Natural killer cell treated with Interleukin-12 subunit alpha and Interleukin-12 subunit beta and Interleukin-15 and Interleukin-18, amount 100 ng/mL, for 72 hours (primary cell): Measurements from ENCODE around the gene SNX33. TPM values are rescaled to one million over a fixed set of nuclear protein-coding genes. Genes with fewer than 3 reads are reported as not detected.
A peak's percentile ranks its signal among the peaks of the same experiment; 100 is the strongest.
"Not testable (repeated sequence)": the region's sequence is repeated elsewhere in the genome, so short reads cannot be mapped to it uniquely, and the experiment has no call there.

Experiments used
- ATAC-seq, 2 donors: fragments of 150-1000 bp; cut with Tn5 transposase in 1 of 2; sonication (Bioruptor Pico), chemical (Tn5 transposase) in 1 of 2; 2 replicates each; pipeline ENCODE4 v1.10.0; 2021
- DNase-seq: peaks from one replicate; pipeline ENCODE4 v3.0.0; 2022; ENCODE audit warnings: low spot score
- H3K27ac Mint-ChIP-seq, 2 donors: 1 replicate in 1 of 2; 2 replicates in 1 of 2; pipeline ENCODE4 v1.8.0; 2022; ENCODE audit warnings: mixed read lengths in 2 of 2, mild to moderate bottlenecking in 1 of 2, moderate library complexity in 1 of 2
- H3K27me3 Mint-ChIP-seq, 2 donors: 1 replicate in 1 of 2; 2 replicates in 1 of 2; pipeline ENCODE4 v1.8.0; 2022; ENCODE audit warnings: mixed read lengths in 2 of 2
- H3K36me3 Mint-ChIP-seq: one replicate; pipeline ENCODE4 v1.8.0; 2022; ENCODE audit warnings: mixed read lengths
- H3K4me1 Mint-ChIP-seq, 2 donors: 1 replicate in 1 of 2; 2 replicates in 1 of 2; pipeline ENCODE4 v1.8.0; 2022; ENCODE audit warnings: low read depth in 2 of 2, mixed read lengths in 2 of 2, mild to moderate bottlenecking in 1 of 2
- H3K4me3 Mint-ChIP-seq: one replicate; pipeline ENCODE4 v1.8.0; 2022; ENCODE audit warnings: mixed read lengths
- H3K9me3 Mint-ChIP-seq: 2 replicates; pipeline ENCODE4 v1.8.0; 2022; ENCODE audit warnings: mixed read lengths
- total RNA-seq, 2 donors: library from RNA; stranded (reverse); gene quantifications; one replicate each; pipeline ENCODE4 v1.2.3, GENCODE V29; 2022

The SNX33 gene
- total RNA-seq, 2 donors from 2014 or later: 2.6 to 3.3 TPM

DNA sequence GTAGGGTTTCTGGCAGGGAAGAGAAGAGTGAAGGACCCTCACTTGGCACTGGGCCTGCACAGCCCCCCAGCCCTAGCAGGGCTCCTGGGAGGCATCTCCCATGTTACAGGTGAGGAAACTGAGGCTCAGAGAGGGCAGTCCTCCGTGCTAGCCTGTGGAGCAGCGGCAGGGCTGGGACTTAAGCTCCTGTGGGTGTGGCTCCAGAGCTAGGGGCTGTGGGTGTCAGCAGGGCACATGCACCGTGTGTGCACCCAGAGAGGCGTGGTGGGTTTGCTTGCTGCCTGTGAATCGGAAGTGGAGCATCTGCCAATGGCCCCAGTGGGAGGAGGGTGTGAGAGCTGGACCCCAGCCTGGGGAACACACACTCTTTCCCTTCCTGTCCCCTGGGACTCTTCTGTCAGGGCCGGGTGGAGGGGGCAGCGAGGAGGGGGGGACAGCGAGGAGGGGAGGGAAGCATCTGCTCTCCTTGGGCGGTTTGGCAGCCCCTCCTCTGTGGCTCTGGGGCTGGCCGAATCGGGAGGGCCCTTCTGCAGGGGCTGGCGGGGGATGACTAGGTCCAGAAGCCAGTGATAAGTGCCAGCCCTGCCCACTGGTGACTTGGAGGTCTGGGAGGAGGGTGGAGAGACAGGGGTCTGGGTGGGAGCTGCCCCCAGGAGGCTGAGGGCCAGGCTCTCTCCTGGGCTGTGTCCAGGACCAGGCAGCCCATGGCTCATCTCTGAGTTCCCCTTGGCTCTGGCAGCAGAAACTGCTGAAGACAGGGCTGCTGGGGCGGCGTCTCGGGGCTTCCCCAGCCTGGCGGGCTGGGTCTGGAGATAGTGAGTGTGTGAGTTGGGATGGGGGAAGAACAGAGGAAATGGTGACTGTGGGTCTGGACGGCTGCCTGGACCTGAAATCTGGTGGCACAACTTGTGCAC, 52.5 kb downstream of the SNX33 start:
- H3K36me3 Mint-ChIP-seq, H3K27me3 Mint-ChIP-seq, H3K9me3 Mint-ChIP-seq, DNase-seq: not testable (repeated sequence)
- H3K27ac Mint-ChIP-seq: peak overlapping the region in 1 of 2 donors; percentile 35
- peak; percentile 37 to 61 for ATAC-seq
- H3K4me1 Mint-ChIP-seq: peaks cover 1 to 23% of the 10 kb centered on the region in 2 donors
- H3K4me3 Mint-ChIP-seq: peak overlapping the region; percentile 20

DNA sequence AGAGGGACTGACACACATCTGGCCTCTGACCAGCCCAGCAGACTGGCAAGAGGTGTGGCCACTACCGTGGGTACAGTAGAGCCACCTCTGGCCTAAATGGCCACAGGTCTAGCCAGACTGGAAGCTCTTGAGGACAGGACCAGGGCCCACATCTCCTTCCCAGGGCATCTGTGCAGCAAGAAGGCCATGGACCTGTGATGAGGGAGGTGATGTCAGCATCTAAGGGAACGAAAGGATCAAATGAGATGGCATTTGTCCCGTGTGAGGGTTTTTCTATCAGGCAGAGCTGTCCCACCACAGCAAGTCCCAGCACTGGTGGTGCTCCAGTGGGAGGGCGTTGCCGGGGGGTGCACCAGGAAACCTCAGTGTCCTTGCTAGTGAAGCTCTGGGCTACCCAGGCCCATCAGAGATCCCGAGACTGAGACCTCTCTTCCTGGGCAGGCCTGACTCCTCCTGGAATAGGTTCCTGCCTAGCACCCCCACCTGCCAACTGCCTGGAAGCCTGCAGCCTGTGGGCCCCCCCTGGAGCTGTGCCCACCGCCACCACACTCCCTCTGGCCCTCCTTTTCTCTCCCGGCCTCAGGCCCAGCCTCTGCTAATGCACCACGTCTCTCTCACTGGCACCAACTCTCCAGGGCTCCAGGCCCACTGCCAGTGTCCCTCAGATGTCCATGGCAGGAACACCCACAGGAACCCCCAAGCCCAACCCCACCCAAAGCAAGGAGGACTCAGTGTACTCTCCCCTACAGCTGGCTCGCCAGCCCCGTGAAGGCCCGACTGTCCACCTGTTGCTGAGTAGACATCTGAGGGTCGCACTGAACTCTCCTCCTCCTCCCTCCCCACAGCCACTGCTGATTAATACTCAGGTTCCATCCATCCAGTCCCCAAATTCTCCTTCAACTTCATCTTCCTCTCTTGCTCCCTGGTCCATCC, 53.6 kb downstream of the SNX33 start:
- not testable (repeated sequence) for ATAC-seq, H3K27me3 Mint-ChIP-seq, DNase-seq, H3K9me3 Mint-ChIP-seq, H3K36me3 Mint-ChIP-seq, H3K4me3 Mint-ChIP-seq
- Mint-ChIP-seq H3K27ac (peak overlapping the region in 1 of 2 donors; percentile 35), H3K4me1 (peaks cover 0 to 14% of the 10 kb centered on the region in 2 donors)

DNA sequence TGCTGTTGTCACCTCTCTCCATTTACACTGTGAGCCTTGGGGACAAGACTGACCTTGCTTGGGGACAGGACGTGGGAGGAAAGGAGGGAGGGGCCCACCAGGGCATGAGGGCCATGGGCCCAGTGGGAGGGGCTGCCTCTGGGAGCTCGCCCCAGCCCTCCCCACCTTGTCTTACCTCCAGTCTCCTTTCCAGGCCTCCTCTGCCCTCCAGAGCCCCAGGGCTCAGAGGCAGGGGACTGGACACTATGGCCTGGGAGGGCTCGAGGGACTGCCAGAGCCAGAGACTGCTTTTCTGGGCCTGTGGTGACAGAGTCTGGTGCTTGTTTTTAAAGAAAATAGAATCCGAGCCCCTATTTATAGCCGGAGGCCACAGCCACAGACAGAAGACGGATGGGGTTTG, 54.7 kb downstream of the SNX33 start:
- peaks cover 0 to 13% of the 10 kb centered on the region in 2 donors for H3K4me1 Mint-ChIP-seq
- no peaks in the 10 kb centered on the region for H3K9me3 Mint-ChIP-seq
- no peak for ATAC-seq
- H3K27me3 Mint-ChIP-seq: no peaks in the 10 kb centered on the region
- no peak for DNase-seq
- no peak overlapping the region for H3K27ac Mint-ChIP-seq
- no peaks in the 10 kb centered on the region for H3K36me3 Mint-ChIP-seq
- no peak overlapping the region for H3K4me3 Mint-ChIP-seq

DNA sequence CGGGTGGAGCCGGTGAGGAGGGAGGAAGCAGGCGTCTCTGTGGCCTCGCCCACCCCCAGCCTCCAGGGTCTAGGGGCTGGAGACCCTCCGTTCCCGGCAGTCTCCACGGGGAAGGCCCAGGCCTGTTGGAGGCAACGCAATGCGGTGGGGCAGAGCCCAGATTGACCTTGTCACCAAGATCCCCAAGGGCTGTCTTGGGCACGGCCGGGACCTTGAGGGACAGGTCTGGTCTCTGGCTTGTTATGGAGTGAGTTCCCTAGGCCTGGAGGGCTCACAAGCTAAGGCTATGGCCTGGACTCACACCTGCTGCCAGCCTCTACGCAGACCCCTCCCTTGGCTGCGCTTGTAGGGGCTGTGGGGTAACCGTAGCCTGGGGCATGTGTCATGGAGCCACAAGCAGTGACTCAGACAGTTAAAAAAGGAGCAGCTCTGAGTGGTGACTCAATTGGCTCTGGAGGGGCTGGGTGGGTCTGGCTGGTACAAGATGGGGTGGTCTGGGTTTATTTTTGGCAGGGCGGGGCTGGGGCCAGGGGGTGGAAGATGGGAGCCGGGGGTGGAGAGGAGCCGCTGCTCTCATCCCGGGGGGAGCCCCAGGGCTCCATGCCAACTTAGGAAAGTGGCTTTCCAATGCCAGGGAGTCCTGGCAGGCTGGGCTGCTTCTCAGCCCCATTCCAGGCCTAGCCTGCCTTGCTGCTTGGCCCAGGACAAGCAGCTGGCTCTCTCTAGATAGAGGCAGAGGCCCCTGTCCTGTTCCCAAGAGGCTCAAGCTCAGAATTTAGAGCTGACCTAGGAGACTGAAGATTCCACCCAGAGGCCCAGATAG, 55.9 kb downstream of the SNX33 start:
- not testable (repeated sequence) for H3K27ac Mint-ChIP-seq, H3K36me3 Mint-ChIP-seq, ATAC-seq, H3K9me3 Mint-ChIP-seq, H3K27me3 Mint-ChIP-seq, DNase-seq, H3K4me3 Mint-ChIP-seq
- H3K4me1 Mint-ChIP-seq: peaks cover 0 to 13% of the 10 kb centered on the region in 2 donors

DNA sequence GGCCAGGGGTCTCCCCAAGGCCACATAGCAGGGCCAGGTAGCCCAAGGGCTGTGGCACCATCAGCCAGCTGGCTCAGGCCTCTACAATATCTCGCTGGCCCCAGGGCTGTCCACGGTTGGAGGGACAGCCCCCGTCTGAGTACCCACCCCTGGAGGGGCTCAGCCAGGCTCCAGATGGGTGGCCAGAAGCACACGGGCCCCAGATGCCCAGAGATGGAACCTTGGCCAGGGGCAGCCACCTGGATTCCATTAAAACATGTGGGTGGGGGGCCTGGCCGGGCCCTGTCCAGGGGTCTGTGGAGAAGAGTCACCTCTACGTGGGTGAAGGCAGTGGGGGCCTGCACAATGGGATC, 56.5 kb downstream of the SNX33 start:
- DNase-seq: no peak
- no peaks in the 10 kb centered on the region for H3K27me3 Mint-ChIP-seq
- H3K9me3 Mint-ChIP-seq: no peaks in the 10 kb centered on the region
- ATAC-seq: no peak
- H3K4me1 Mint-ChIP-seq: peaks cover 0 to 10% of the 10 kb centered on the region in 2 donors
- no peaks in the 10 kb centered on the region for H3K36me3 Mint-ChIP-seq
- H3K4me3 Mint-ChIP-seq: no peak overlapping the region
- H3K27ac Mint-ChIP-seq: no peak overlapping the region

DNA sequence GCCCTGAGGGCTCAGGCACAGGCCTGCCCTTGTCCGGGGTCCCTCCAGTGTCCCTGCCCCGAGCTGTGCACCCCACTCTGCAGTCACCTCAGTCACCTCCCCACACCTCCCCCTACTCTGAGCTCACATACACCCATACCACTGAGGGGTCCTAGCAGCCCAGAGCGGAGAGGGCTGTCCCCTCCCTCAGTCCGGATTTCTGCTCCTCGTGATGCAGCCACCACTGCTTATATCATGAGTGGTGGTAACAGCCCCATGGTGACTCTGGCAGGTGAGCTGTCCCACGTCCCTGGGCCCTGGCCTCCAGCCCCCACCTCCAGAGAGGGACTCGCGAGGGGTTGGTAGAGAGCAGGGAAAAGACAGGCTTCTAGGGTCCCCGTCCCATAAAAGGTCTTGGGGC, 56.9 kb downstream of the SNX33 start:
- no peak overlapping the region for H3K27ac Mint-ChIP-seq
- ATAC-seq (no peak), DNase-seq (no peak)
- H3K9me3 Mint-ChIP-seq: no peaks in the 10 kb centered on the region
- peaks cover 0 to 10% of the 10 kb centered on the region in 2 donors for H3K4me1 Mint-ChIP-seq
- H3K36me3 Mint-ChIP-seq: no peaks in the 10 kb centered on the region
- no peaks in the 10 kb centered on the region for H3K27me3 Mint-ChIP-seq
- no peak overlapping the region for H3K4me3 Mint-ChIP-seq

DNA sequence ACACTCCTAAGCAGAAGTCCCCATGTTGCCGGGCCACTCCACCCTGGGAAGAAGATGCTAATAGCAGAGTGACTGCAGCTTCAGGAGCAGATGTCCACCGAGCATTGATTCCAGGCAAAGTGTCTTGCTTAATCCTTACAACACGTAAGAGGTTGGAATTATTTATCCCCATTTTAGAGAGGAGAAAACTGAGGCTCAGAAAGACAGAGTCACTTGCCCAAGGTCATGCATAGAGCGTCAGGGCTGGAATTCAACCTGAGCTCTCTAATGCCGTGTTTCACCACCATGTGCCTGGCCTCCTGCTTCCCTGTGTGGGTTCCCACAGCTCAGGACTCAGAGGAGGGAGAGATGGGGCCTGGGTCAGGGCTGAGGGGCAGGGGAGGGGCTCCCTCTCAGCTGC, 57.7 kb downstream of the SNX33 start:
- not testable (repeated sequence) for H3K27me3 Mint-ChIP-seq, H3K4me1 Mint-ChIP-seq, DNase-seq, H3K27ac Mint-ChIP-seq, H3K36me3 Mint-ChIP-seq, H3K9me3 Mint-ChIP-seq, ATAC-seq, H3K4me3 Mint-ChIP-seq

DNA sequence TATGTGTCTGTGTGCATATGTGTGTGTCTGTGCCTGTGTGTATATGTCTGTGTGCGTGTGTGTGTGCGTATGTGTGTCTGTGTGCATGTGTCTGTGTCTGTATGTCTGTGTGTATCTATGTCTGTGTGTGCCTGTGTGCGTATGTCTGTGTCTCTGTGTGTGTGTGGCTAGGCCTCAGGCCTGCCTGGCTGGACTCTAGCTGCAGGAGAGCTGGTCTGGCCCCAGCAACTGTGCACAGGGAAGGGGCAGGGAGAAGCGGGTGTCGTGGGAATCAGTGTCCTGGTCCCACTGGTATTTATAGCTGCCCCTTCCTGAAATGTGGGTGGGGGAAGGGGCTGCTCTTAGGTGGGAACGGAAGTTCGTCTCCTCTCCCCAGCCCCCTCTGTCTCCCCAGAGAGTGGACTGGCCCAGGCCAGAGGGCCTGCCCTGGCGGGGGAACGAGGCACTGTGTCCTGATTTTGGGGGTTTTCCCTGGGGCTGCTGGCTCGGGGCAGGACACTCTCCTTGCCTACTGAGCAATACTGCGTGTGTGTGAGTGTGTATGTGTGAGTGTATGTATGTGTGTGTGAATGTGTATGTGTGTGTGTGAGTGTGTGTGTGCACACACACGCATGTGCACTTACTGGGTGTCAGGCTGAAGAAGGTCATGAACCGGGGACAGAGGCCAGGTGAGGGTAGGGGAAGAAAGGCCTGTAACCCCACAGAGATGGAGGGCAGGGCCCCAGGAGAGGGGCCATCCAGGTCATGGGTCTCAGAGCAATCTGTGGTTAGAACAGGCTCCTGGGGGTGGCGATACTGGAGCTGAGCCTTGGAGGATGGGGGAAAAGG, 58.4 kb downstream of the SNX33 start:
- Mint-ChIP-seq H3K4me3 (no peak overlapping the region), H3K36me3 (no peaks in the 10 kb centered on the region), H3K27ac (no peak overlapping the region), H3K9me3 (no peaks in the 10 kb centered on the region), H3K4me1 (peaks cover 0 to 6% of the 10 kb centered on the region in 2 donors), H3K27me3 (no peaks in the 10 kb centered on the region)
- ATAC-seq (no peak), DNase-seq (no peak)

DNA sequence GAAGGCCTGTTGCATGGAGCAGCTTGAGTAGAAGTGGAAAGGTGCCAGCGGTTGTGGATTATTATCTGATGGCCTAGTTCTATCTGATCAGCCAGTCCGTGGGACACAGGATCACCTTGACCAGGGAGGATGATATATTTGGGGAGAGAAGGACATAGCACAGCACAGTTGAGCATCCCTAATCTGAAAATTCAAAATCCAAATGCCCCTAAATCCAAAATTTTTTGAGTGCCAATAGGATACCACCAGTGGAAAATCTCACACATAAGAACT, 58.9 kb downstream of the SNX33 start:
- ATAC-seq: no peak

DNA sequence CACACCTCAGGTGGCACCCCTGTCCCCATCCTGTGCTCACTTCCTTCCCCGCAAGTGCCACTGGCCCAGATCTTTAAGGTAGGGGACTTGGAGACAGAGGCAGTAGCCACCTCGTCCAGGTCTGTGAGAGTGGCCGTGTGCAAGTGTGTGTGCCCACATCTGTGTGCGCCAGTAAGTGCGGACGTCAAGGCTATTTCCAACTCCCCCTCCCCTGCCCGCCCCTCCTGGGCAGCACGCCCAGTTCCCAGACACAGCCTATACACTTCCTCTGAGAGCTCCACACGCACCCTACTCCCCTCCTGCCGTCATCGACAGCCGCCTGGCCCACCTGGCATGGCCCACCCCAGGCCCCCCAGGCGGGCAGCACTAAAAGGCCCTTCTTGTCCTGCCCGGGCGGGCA, 61.7 kb downstream of the SNX33 start:
- H3K27me3 Mint-ChIP-seq, H3K4me1 Mint-ChIP-seq, H3K36me3 Mint-ChIP-seq, H3K4me3 Mint-ChIP-seq, H3K9me3 Mint-ChIP-seq, H3K27ac Mint-ChIP-seq, ATAC-seq, DNase-seq: not testable (repeated sequence)

More for the DNA sequence above, 58.9 kb downstream of the SNX33 start:
- no peak overlapping the region for H3K27ac Mint-ChIP-seq
- DNase-seq: no peak
- peaks cover 0 to 2% of the 10 kb centered on the region in 2 donors for H3K27me3 Mint-ChIP-seq
- H3K9me3 Mint-ChIP-seq: no peaks in the 10 kb centered on the region
- no peaks in the 10 kb centered on the region for H3K36me3 Mint-ChIP-seq
- H3K4me3 Mint-ChIP-seq: no peak overlapping the region
- H3K4me1 Mint-ChIP-seq: peaks cover 0 to 6% of the 10 kb centered on the region in 2 donors

DNA sequence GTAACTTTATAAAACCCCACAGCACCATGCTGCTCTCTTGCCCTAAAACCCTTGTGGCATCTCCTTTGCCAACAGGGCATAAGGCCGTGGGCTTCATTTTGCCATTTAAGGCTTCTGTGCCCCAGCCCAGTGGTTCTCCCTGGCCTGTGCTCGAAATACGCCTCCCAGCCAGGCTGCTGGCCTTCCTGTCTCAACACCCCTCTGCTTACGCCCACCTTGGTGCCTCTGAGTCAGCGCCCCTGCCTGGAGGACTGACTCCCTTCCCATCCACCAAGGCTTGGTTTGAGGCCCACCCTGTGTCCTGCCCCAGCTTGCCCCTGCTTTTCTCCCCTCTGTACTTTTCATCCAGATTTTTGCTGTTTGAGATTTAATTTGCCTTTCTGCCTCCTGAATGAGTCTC, 63.2 kb downstream of the SNX33 start:
- H3K36me3 Mint-ChIP-seq, H3K9me3 Mint-ChIP-seq: not testable (repeated sequence)

DNA sequence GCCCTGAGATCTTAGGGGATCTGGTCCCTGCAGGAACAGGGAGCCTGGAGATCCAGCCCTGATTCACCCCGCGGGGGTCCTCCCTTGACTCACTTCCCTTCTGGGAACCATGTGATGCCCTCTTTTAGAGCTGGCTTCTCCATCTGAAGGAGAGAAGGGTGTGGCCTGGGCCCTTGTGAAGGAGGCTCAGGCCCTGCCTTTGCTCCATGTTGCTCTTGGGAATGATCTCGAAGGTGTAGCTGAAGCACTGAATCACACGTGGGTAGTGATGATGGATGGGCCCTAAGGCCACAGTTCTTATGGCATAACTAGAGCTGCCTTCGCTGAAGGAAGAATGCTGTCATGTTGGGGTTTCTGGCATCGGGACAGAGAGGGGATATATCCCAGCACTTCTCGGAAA, 63.8 kb downstream of the SNX33 start:
- DNase-seq, H3K36me3 Mint-ChIP-seq, H3K4me1 Mint-ChIP-seq, H3K27ac Mint-ChIP-seq, H3K27me3 Mint-ChIP-seq, H3K4me3 Mint-ChIP-seq, ATAC-seq, H3K9me3 Mint-ChIP-seq: not testable (repeated sequence)

More for the DNA sequence above, 63.2 kb downstream of the SNX33 start:
- H3K27me3 Mint-ChIP-seq, H3K27ac Mint-ChIP-seq, DNase-seq, ATAC-seq, H3K4me1 Mint-ChIP-seq, H3K4me3 Mint-ChIP-seq: not testable (repeated sequence)
